HCT116 (cell line): ENCODE measurements around the gene LIMS2.

Experiments used
- ATF3 ChIP-seq: IDR thresholded peaks from 2 replicates; pipeline ENCODE4 v1.6.1; 2012
- EGR1 ChIP-seq: IDR thresholded peaks from 2 replicates; pipeline ENCODE4 v1.6.1; 2012; ENCODE audit warnings: low read depth
- EZH2 ChIP-seq: fragments of 200-600 bp; sonication (generic); IDR thresholded peaks from 2 replicates; pipeline ENCODE4 v1.6.1; 2017; ENCODE audit warnings: antibody characterized with exemption, mixed run types
- POLR2A ChIP-seq: IDR thresholded peaks from 2 replicates; pipeline ENCODE4 v1.7.0; 2011; ENCODE audit warnings: borderline replicate concordance; ENCODE audit not compliant: insufficient read depth, insufficient read length; ENCODE audit errors: extremely low read depth
- RAD21 ChIP-seq: IDR thresholded peaks from 2 replicates; pipeline ENCODE4 v1.6.1; 2012; ENCODE audit warnings: low read depth, mild to moderate bottlenecking
- SP1 ChIP-seq: IDR thresholded peaks from 2 replicates; pipeline ENCODE4 v1.6.1; 2012; ENCODE audit warnings: low read depth
- ZFX ChIP-seq: fragments of 450-650 bp; IDR thresholded peaks from 2 replicates; pipeline ENCODE4 v1.6.1; 2017
- TF ChIP-seq, protein P1 (sequence below), 3 experiments: fragments of 200-600 bp in 1 of 3; sonication (generic) in 1 of 3; IDR thresholded peaks in 2 of 3; conservative IDR thresholded peaks in 1 of 3; 2 replicates each; pipeline ENCODE4 v1.5.1; 2012 to 2017; ENCODE audit warnings: low read depth in 2 of 3, low read length in 2 of 3, antibody characterized with exemption in 1 of 3, borderline replicate concordance in 1 of 3, control low read depth in 1 of 3, mild to moderate bottlenecking in 1 of 3, mixed read lengths in 1 of 3, mixed run types in 1 of 3, moderate library complexity in 1 of 3; ENCODE audit not compliant: insufficient read depth in 1 of 3

GRCh38 chr2:127641133-127641532, 34.2 kb downstream of the LIMS2 start:
- TF ChIP-seq ZFX: no peak
- TF ChIP-seq, protein P1, sequence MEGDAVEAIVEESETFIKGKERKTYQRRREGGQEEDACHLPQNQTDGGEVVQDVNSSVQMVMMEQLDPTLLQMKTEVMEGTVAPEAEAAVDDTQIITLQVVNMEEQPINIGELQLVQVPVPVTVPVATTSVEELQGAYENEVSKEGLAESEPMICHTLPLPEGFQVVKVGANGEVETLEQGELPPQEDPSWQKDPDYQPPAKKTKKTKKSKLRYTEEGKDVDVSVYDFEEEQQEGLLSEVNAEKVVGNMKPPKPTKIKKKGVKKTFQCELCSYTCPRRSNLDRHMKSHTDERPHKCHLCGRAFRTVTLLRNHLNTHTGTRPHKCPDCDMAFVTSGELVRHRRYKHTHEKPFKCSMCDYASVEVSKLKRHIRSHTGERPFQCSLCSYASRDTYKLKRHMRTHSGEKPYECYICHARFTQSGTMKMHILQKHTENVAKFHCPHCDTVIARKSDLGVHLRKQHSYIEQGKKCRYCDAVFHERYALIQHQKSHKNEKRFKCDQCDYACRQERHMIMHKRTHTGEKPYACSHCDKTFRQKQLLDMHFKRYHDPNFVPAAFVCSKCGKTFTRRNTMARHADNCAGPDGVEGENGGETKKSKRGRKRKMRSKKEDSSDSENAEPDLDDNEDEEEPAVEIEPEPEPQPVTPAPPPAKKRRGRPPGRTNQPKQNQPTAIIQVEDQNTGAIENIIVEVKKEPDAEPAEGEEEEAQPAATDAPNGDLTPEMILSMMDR (IDR thresholded peaks at IDR 0.05 in 2 of 3, conservative IDR thresholded peaks at IDR 0.05 in 1 of 3; ENCODE audit: borderline replicate concordance in 1 of 3, insufficient read depth in 1 of 3, low read depth in 2 of 3, low read length in 2 of 3): no peak
- TF ChIP-seq RAD21: no peak
- TF ChIP-seq ATF3: no peak
- TF ChIP-seq EGR1: no peak
- TF ChIP-seq POLR2A: no peak
- TF ChIP-seq EZH2: no peak
- TF ChIP-seq SP1: no peak
